Glomerular visceral epithelial cell (primary cell): Measurements from ENCODE around the gene MEAK7.

Experiments
- DNase-seq: peaks from one replicate; pipeline ENCODE4 v3.0.0-alpha.2; 2016; ENCODE audit errors: extremely low spot score

The MEAK7 gene

DNA sequence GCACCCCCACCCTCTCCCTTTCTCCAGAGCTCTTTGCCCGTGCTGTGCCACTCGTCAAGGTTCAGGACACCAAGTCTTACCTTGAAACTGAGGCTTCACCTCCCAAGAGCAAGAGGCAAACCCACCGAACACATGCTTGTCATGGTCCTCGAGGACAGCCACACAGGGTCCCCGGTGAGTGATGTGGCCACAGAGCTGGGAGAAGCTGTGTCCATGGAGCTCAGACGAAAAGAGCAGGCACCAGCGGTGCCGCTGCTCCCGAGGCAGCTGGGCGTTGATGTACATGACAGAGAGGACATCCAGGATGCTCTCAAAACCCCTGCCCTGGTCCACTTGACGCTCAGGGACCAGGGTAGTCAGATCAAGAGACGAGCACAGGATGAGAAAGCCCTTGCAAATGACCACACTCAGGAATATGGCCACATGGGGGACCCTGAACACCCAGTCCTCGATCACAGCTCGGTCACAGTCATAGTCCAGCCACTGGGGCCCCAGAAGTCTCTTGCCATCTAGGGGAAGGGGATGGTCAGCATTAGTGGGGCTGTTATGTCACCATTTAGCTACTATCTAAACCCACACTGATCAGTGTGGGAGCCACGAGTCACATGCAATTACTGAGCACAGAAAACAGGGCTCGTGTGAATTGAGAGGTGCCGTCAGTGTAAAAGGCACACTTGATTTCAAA lies 17.8 kb downstream of the MEAK7 start:
- DNase-seq: no peak

DNA sequence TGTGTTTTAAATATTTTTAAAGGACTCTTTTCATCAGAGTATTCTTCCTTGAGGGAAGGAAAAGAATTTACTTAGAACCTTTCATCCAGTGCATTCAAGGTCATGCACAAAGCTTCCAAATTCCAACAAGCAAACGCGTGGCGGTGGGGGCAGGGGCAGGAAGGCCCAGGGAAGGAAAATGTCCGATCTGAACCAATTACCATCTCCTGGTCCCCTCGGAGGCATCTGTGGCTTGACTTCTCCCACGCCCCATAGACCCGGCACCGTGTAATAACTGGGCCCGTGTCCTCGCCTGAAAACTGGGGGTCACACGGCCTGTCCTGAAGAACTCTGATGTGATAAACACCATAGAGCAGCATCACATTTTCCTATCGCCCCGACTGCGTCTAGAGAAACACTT lies 18.3 kb downstream of the MEAK7 start:
- DNase-seq: no peak

DNA sequence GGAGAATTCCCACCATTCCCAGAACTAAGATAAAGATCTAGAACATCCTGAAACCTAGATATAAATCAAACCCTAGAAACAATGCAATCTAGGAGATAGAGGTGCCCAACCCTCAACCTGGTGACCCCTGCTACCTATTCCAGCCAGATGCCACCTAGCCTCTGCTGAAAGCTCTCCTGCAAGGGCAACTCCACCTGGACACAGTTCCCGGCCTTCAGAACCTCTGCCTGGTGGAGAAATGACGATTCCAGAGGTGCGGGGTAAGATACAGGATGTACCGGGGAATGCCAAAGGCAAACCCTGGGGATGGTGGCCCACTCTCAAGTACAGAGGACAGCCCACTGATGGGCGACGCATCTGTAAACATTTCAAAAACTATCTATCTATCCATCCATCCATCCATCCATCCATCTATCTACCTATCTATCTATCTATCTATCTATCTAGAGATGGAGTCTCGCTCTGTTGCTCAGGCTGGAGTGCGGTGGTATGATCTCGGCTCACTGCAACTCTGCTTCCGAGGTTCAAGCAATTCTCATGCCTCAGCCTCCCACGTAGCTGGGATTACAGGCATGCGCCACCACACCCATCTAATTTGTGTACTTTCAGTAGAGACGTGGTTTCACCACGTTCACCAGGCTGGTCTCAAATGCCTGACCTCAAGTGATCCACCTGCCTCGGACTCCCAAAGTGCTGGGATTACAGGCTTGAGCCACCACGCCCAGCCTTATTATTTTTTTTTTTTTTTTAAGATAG lies 19.0 kb downstream of the MEAK7 start:
- DNase-seq: no peak

DNA sequence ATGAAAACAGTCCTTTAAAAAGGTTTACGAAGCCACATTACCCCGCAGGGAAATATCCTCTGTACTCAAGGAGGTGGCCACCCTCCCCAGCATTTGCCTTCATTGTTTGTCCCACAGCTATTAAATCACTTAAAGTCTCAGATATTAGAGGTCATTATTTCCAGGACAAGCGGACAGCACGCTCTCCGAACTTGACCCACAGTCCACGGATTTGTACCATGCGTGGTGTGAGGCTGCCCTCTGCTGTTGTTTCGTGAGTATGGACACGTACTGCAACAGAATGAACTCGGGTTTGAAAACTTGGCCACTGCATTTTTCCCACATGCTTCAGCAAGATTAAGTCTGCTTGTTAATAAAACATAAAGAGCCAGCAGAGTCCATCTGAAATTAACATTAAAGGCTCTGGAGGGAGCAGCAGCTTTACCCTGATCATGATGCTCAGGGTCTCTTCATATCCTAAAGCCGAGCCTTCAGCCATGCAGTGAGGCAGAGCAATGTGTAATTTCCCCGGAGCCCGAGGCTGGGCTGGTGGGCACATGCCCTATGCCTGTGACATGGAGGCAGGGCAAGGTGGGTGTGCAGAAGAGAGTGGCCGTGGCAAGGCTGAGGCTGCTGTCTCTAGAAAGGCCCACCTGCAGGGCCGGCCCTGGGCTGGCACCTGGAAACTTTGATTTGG lies 19.7 kb downstream of the MEAK7 start:
- DNase-seq: peak; percentile 31

DNA sequence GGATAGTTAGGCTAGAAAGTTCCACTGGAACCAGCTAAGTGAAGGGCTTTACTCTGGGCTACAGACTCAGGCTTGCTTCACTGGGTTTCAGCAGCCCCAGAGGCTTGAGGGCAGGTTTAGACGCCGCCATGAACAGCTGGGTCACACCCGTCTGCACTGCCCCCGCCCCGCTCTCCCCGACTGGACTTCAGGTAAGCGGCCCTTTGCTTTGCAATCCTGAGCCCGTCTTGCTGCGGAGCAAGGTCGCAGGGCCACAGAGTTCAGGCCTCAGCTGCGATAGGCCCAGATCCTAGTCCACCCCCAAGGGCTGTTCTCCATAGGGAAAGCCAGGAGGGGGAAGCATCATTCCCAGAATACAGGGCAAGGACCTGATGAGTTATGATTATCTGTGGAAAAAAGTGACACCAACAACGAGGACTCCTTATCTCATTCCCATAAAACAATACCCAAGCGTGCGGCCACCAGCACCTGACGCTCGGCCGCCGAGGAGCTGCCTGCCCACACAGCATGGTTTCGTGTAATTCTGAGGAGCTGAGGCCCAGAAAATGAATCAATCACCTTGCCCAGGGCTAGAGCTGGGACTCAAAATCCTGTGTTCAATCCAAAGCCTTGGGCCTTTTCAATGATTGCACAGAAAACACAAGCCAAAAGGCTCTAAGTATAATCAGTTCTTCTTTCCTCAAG lies 20.4 kb downstream of the MEAK7 start:
- no peak for DNase-seq

DNA sequence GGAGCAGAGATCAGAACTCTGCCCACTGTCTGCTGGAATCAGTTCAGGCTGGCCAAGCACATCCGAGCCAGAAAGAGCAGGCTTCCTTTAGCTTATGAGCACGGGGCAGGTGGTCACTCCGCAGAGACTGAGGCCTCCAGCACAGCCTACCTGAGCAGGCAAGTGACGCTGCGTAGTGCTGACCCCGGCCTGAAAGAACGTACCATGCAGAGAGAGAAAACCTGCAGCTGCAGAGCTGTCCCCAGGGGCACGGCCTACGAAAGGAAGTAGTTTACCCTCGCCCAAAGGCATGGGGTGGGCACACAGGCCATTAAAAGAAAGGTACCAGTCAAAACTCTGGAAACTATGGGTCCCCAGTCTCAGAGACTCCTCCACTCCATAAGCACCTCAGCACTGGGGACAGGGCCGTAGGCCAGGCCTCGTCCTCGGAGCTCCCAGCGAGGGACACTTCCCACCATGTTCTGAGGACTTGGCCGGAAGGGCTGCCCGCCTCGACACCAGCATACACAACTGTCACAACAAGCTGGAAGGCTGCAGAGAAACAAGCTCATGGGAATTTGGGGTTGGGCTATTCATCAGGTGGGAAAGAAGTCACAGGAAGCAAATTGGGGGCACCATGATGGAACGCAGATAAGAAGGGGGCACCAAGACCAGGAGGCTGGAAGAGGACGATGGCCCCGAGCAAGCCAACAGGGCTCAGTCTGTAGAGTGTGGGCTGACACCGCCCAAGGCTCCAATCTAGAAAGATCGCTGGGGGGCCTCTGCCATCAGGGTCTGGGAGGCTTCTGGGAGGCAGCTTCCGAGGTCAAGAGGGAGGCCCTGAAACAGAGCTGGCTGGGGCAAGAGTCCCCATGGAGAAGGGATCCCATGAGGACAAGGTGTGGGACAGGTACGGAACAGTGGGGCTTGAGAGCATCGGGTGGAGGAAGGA lies 21.2 kb downstream of the MEAK7 start:
- no peak for DNase-seq

DNA sequence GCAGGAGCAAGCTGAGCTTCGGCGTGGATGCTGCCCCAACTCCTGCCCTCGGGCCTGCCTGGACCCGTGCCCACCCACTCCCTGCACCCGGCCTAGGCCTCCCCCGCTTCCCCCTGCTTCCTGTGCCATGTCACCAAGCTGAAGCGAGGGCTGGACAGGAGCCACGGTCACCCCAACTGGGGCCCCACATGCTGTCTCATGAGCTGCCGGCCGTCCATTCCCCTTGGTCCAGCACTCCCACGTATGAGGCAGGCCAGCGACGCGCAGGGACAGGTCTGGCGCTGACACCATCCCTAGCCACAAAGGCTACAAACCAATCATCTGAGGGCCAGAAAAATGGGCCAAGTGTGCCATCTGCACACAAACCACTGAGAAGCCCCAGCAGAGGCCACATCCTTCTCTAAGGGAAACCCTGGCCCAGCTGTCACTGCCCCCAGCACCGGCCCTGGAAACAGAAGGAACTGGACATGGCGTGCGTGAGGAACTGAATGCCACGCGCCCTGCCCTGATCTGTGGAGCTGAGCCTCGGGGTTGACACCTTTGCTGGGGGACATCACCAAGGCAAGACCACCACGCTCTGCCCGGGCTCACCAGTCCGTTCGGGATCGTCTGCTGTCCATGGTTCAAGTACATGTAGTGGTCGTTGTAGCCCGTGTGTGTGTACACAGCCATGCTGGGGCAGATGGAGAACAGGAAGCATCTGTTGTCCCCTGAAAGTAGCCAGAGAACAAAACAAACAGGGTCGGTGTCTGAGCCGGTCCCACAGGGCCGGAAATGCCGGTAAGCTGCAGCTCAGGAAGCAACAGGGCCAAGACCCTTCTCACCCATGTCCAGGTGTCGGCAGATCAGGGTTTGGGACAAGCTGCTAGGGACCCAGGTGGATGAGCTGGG lies 22.2 kb downstream of the MEAK7 start:
- no peak for DNase-seq

DNA sequence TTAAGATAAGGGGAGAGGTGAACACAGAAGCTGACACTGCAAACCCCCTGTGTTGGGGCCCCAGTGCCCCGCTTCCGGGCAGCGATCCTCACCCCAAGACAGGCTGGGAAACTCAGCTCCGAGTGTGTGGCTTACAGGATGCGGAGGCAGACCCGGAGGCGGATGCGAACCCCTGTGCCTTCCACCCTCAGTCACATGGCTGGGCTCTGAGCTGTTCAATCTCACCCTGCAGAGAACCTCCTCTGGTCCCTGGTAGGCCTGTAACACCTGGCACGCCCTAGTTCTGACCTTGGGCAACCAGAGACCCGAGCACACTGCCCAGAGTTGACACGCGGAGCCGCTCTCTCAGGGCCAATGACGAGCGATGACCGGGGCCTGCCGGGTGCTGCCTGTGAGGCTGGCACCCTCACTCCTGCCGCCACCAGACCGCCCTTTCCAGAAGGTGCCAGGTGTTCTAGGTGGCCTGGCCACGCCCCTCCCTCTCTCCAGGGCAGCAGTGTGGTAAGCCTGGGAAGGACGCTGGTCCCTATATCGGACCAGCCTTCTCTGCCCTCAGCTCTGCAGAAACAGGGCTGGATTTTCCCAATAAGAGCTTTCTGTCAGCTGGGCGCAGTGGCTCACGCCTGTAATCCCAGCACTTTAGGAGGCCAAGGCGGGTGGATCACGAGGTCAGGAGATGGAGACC lies 23.3 kb downstream of the MEAK7 start:
- DNase-seq: no peak

DNA sequence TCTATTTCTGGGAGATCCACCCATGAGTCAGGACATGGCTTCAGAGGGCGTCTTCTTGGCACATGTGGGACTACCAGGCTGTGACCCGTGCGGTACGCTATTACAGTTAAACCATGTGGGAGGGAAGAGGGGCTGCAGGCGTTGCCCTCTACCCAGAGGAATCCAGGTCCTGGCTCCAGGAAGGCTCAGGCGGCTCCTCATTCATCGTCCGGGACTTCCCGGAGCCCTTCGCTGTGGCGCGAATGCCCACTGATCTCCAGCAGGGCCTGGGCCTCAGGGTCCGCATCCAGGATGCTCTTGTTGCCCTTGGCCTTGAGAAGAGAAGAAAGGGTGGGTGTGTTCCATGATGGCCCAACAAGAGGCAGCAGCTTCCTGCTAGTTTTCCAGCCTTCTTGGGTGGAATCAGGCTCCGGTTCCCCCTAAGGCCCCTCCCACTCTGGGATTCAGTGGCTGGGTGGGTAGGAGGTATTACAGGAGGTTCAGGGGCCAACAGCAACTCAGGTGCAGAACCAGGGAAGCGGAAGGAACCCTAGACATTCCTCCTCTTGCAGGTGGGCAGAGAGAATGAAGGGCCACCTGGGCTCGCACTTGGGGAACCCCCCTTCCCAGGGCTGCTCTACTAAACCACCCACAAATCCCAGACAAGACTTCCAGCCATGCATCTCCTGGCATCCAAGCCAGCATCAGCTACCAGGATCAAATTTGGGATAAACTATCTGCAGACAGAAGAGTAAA lies 24.6 kb downstream of the MEAK7 start:
- no peak for DNase-seq

DNA sequence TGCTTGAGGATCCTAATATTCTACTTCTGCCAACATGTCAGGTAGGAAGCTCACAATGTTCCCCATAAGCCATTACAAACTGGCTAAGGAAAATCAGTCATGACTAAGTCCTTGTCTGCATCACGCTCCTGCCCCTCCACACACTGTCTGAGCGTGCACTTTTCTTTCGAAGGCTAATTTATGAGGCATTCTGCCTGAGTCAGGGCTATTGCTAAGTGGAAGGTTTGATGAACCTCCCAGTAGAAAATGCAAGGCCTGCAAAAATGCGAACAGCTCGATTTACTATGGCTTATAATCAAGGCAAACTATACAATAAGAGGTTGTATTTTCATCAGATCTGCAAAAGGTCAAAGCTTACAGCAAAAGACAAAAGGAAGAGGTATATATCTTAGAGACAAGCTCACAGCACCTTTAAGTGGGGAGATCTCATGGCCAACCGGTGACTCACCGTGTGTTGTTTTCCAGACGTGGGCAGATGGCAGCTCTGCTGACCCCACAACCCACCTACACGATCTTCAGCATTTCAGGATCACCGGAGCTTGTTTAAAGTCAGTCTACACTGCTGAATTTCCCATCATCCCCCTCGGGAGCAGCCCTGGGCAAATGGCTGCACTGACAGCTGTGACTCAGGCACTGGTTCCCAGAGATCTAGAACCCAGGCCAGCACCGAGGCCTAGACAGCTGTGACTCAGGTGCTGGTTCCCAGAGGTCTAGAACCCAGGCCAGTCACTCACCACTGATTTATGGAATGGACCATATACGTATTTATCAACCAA lies 26.1 kb downstream of the MEAK7 start:
- peak; percentile 52 for DNase-seq

DNA sequence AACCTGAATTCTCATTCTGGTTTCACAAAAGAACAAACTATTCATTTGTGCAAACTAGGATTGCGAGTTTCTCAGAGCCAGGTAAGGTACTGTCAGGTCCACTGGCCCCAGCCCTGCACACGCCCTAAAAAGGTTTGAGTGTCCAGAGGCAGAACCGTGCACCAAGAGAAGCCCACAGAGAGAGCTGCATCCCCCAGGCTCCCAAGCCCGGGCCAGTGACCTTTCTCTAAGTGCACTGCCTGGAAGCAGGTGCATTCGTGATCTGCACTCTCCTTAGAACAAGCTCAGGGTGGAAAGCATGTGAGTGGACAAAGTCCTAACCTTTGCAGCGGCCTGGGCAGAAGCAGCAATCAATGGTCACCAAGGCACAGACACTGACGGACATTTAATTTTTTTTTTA lies 26.8 kb downstream of the MEAK7 start:
- no peak for DNase-seq

DNA sequence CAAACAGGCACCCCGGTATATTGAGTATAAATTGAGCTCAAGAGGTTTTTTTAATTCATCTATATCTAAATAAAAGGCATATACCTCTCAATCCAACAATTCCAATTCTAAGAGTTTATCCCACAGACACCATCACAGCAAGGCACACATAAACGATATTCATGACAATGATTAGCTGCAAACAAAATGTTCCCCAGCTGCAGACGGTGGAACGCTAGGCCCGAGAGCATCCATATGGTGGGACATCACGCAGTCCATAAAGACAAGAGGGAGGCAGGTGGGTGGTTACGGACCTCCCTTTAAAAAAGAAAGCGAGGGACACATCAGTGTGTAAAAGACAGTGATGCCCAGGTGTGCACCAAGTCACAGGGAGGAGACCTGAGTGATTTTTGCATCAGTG lies 28.1 kb downstream of the MEAK7 start:
- no peak for DNase-seq

DNA sequence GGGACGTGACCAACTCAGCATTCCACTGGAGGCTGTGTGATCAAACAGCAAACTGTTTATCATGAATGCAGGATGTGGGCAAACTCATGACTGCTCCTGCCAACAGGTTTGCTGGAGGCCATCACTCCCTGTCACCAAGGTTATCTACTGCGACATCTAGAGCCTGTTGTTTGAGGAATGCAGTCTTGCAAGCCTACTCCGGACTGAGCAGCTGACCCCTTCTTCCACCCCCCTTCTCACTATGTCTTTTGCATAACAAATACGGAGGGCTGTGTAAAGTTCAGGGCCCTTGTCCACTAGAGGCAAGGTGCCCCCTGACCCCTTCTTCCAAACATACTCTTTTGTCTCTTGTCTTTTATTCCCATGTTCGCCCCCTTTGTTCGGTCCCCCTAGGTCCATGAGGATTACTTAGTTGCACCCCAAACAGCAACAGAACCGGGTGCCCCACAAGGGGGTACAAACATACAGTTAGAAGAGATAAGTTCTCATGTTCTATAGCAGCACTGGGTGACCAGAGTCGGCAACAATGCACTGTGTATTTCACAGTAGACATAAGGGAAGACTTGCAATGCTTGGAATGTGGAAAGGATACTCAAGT lies 28.7 kb downstream of the MEAK7 start:
- no peak for DNase-seq

DNA sequence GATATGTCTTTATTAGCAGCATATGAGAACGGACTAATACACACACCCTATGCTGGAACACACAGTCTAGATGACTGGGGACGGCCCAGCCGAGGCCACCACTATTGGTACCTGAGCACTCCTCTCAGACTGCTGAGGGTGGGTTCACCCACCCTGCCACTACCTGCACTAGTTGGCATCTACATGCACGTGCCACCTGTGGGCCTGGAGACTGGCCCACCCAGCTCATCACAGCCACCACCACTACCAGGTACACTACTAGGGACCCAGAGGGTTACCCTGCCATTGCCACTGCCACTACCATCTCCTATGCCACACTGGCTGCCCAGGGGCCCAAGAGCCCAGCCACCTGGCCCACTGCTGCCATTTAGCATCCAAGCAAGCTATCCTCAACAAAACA lies 32.5 kb downstream of the MEAK7 start:
- DNase-seq: no peak

DNA sequence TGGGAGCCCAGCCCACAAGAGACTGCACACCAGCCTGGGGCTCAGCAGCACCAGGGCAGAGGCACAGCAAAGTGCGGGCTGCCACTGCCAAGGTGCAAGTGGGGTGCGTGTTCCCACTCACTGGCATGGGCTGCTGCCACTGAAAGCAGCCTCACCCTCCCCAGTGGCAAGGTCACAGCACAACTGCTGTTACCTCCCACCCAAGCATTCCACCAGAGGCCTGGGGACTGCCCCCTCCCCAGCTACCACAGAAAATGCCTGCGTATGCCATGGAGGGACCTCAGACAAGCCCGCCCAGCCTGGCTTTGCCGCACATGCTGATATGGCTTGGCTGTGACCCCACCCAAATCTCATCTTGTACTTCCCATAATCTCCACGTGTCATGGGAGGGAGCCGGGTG lies 33.1 kb downstream of the MEAK7 start:
- DNase-seq: no peak

DNA sequence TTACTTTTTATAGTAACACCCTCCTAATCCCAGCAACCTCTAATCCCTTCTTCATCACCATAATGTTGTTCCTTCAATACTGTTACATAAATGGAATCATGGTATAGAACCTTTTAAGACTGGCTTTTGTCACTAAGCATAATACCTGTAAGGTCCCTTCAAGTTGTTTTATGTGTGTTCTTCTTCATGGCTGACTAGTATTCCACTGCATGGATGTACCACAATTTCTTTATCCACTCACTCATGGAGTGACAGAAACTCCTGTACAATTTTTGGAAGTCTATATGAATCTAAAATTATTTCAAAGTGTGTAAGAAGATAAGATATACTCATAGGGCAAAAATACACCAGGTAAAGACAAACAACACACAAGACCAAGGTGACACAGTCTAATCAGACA lies 36.8 kb downstream of the MEAK7 start:
- no peak for DNase-seq

DNA sequence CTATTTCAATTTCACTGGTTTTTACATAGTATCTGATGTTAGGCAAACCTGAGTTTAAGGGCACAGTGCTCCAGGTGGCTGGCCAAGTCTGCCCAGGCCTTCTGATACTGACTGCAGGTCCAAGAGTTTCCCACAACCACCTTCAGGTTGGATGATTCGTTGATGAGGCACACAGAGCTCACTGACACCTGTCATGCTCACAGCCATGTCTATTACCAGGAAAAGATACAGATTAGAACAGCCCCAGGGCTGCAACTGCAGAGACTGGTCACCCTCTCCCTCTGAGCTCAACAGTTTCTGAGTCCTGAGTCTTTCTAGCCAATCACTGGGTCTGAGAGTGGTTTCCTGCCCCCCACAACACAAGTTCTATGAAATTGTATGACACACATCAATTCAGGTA lies 37.2 kb downstream of the MEAK7 start:
- no peak for DNase-seq

DNA sequence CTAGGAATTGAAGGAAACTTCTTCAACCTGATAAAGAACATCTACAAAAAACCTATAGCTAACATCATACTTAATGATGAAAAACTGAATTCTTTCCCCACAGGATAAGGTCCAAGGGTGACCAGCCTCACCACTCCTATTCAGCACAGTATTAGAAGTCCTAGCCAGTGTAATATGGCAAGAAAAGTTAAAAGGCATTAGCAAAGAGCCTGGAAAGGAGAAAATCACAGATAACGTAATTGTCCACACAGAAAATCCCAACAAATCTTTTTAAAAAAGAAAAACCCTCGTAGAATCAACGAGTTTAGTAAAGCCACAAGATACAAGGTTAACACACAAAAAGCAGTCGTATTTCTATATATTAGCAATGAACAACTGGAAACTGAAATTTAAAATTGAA lies 37.8 kb downstream of the MEAK7 start:
- no peak for DNase-seq
